ENCODE measurements around the gene HOXB3.

The HOXB3 gene

GRCh38 chr17:48542698-48543106 is 47.3 kb downstream of the HOXB3 start:
- peak overlapping the region; percentile 34 for H3K4me3 ChIP-seq (ENCODE audit: severe bottlenecking)
- DNase-seq (ENCODE audit: low spot score): no peak
- no peaks in the 10 kb centered on the region for H3K9me3 ChIP-seq (ENCODE audit: severe bottlenecking)
- TF ChIP-seq, protein P1, sequence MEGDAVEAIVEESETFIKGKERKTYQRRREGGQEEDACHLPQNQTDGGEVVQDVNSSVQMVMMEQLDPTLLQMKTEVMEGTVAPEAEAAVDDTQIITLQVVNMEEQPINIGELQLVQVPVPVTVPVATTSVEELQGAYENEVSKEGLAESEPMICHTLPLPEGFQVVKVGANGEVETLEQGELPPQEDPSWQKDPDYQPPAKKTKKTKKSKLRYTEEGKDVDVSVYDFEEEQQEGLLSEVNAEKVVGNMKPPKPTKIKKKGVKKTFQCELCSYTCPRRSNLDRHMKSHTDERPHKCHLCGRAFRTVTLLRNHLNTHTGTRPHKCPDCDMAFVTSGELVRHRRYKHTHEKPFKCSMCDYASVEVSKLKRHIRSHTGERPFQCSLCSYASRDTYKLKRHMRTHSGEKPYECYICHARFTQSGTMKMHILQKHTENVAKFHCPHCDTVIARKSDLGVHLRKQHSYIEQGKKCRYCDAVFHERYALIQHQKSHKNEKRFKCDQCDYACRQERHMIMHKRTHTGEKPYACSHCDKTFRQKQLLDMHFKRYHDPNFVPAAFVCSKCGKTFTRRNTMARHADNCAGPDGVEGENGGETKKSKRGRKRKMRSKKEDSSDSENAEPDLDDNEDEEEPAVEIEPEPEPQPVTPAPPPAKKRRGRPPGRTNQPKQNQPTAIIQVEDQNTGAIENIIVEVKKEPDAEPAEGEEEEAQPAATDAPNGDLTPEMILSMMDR (IDR thresholded peaks at IDR 0.05; ENCODE audit: poor library complexity, severe bottlenecking): no peak
- H3K4me1 ChIP-seq (ENCODE audit: insufficient read depth, poor library complexity, severe bottlenecking): no peaks in the 10 kb centered on the region
- no peak for ATAC-seq (ENCODE audit: low read depth)
- H3K27ac ChIP-seq (ENCODE audit: poor library complexity, severe bottlenecking): no peak overlapping the region
- no peaks in the 10 kb centered on the region for H3K36me3 ChIP-seq (ENCODE audit: low read depth)
- H3K27me3 ChIP-seq (ENCODE audit: insufficient read depth, poor library complexity, severe bottlenecking): peaks cover 3% of the 10 kb centered on the region

- no peaks in the 10 kb centered on the region for H3K36me3 ChIP-seq (ENCODE audit: low read depth)
- TF ChIP-seq, protein P1 (IDR thresholded peaks at IDR 0.05; ENCODE audit: poor library complexity, severe bottlenecking): no peak
- H3K4me1 ChIP-seq (ENCODE audit: insufficient read depth, poor library complexity, severe bottlenecking): no peaks in the 10 kb centered on the region
- no peak for ATAC-seq (ENCODE audit: low read depth)
- no peak overlapping the region for H3K4me3 ChIP-seq (ENCODE audit: severe bottlenecking)
- H3K27ac ChIP-seq (ENCODE audit: poor library complexity, severe bottlenecking): no peak overlapping the region
- no peaks in the 10 kb centered on the region for H3K9me3 ChIP-seq (ENCODE audit: severe bottlenecking)
- DNase-seq (ENCODE audit: low spot score): no peak
- H3K27me3 ChIP-seq (ENCODE audit: insufficient read depth, poor library complexity, severe bottlenecking): peaks cover 3% of the 10 kb centered on the region
Observed at GRCh38 chr17:48542114-48542656, 47.9 kb downstream of the HOXB3 start.

DNA sequence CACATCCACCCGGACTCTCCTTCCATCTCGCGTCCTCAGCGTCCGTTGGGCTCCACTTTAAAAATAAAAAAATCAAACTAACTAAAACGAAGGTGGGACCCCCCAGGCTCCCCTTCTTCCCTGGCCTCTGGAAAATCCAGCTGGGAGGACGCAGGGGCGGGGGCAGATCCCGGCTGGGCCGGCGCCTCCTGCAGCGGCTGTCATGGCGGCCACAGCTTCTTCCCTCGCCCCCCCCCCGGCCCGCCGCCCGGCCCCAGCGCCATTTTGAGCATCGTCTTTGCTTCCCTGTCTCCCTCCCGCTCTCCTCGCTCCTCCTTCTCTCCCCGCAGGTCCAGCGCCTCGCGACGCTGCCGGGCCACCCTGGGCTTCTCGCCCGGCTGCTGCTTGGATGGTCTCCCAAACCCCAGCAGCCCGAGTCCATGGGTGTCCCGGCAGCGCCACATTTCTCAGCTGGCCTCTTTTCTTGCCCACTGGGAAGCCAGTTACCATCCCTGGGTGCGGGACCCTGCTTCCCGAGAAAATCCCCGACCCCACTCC is 48.4 kb downstream of the HOXB3 start:
- Histone ChIP-seq H3K27ac (ENCODE audit: poor library complexity, severe bottlenecking) (no peak overlapping the region), H3K27me3 (ENCODE audit: insufficient read depth, poor library complexity, severe bottlenecking) (peaks cover 3% of the 10 kb centered on the region), H3K4me1 (ENCODE audit: insufficient read depth, poor library complexity, severe bottlenecking) (no peaks in the 10 kb centered on the region), H3K9me3 (ENCODE audit: severe bottlenecking) (no peaks in the 10 kb centered on the region), H3K4me3 (ENCODE audit: severe bottlenecking) (no peak overlapping the region), H3K36me3 (ENCODE audit: low read depth) (no peaks in the 10 kb centered on the region)
- ATAC-seq (ENCODE audit: low read depth) (no peak), DNase-seq (ENCODE audit: low spot score) (no peak)
- TF ChIP-seq, protein P1 (IDR thresholded peaks at IDR 0.05; ENCODE audit: poor library complexity, severe bottlenecking): no peak

- Histone ChIP-seq H3K36me3 (ENCODE audit: low read depth) (no peaks in the 10 kb centered on the region), H3K9me3 (ENCODE audit: severe bottlenecking) (no peaks in the 10 kb centered on the region), H3K4me1 (ENCODE audit: insufficient read depth, poor library complexity, severe bottlenecking) (no peaks in the 10 kb centered on the region), H3K27me3 (ENCODE audit: insufficient read depth, poor library complexity, severe bottlenecking) (peaks cover 3% of the 10 kb centered on the region), H3K4me3 (ENCODE audit: severe bottlenecking) (no peak overlapping the region), H3K27ac (ENCODE audit: poor library complexity, severe bottlenecking) (no peak overlapping the region)
- DNase-seq (ENCODE audit: low spot score) (no peak), ATAC-seq (ENCODE audit: low read depth) (no peak)
- TF ChIP-seq, protein P1 (IDR thresholded peaks at IDR 0.05; ENCODE audit: poor library complexity, severe bottlenecking): no peak
Observed at GRCh38 chr17:48541036-48541576, 48.9 kb downstream of the HOXB3 start.

GRCh38 chr17:48540213-48540612 is 49.8 kb downstream of the HOXB3 start:
- no peak overlapping the region for H3K27ac ChIP-seq (ENCODE audit: poor library complexity, severe bottlenecking)
- no peak for ATAC-seq (ENCODE audit: low read depth)
- H3K9me3 ChIP-seq (ENCODE audit: severe bottlenecking): no peaks in the 10 kb centered on the region
- TF ChIP-seq, protein P1 (IDR thresholded peaks at IDR 0.05; ENCODE audit: poor library complexity, severe bottlenecking): no peak
- no peak for DNase-seq (ENCODE audit: low spot score)
- H3K27me3 ChIP-seq (ENCODE audit: insufficient read depth, poor library complexity, severe bottlenecking): peaks cover 3% of the 10 kb centered on the region
- no peaks in the 10 kb centered on the region for H3K36me3 ChIP-seq (ENCODE audit: low read depth)
- no peaks in the 10 kb centered on the region for H3K4me1 ChIP-seq (ENCODE audit: insufficient read depth, poor library complexity, severe bottlenecking)
- no peak overlapping the region for H3K4me3 ChIP-seq (ENCODE audit: severe bottlenecking)
